Epidermal melanocyte (primary cell): ENCODE data around the gene OR8J3.
"Not testable (repeated sequence)": the region's sequence is repeated elsewhere in the genome, so short reads cannot be mapped to it uniquely, and the experiment has no call there.

Source experiments
- DNase-seq: peaks from one replicate; pipeline ENCODE4 v3.0.0; 2011; ENCODE audit warnings: low spot score; ENCODE audit not compliant: insufficient read length

OR8J3 gene

DNA sequence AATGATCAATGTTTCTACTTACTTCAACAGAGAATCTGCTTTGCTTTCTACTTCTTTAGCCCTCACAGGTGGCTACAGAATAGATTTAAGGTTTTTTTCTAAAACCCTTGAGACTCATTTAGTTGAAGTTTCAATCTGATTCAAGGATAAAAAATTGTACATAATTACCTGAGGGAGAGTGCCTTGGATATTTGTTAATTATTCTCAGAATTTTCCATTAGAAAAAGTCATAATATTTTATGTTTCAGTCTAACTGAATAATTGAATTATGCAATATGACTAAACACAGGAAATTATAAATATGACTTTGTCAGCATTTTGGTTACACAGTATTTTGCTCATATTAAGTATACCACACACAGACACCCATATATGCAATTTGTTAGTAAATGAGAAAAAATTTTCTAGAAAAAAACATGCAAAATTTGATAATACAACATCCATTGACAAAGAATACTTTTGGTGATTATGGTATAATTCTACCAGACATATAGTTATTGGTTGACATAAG lies at the start of gene OR8J3:
Gene OR8J3 (minus strand): TSS at position 51 of the 511 bp plus-strand sequence. CDS start 2,483 bp downstream, outside the sequence.
- no peak for DNase-seq

GRCh38 chr11:56188602-56189001 lies 48.6 kb upstream of the OR8J3 start:
- DNase-seq = no peak

GRCh38 chr11:56183459-56183858 lies 43.5 kb upstream of the OR8J3 start:
- no peak for DNase-seq

DNA sequence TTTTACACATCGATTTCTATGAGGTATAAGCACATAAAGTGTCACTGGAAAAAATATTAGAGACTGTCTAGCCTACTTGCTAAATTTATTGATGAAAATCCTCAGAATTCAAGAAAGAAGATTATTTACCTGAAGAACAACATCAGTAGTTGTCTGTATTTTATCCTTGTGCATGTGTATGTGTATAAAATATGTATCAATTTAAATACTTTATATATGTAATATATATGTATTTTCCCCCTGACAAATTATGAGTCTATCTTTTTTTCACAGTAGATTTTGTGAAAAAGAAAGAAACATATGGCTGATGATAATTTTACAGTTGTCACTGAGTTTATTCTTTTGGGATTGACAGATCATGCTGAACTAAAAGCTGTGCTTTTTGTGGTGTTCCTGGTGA lies 36.3 kb upstream of the OR8J3 start, which contains the start of gene OR5J2:
Gene OR5J2 (plus strand): TSS at position 301 of the 400 bp plus-strand sequence. CDS start 0 bp downstream, at position 301.
- no peak for DNase-seq

- no peak for DNase-seq
Observed at GRCh38 chr11:56172256-56172830, 32.3 kb upstream of the OR8J3 start.

GRCh38 chr11:56163804-56164203 lies 23.8 kb upstream of the OR8J3 start:
- DNase-seq = no peak

GRCh38 chr11:56160217-56160616 lies 20.2 kb upstream of the OR8J3 start, which contains the start of gene OR8K5:
OR8K5 (minus strand) TSS chr11:56160317; CDS start chr11:56160317, 0 bp downstream.
- no peak for DNase-seq

DNA sequence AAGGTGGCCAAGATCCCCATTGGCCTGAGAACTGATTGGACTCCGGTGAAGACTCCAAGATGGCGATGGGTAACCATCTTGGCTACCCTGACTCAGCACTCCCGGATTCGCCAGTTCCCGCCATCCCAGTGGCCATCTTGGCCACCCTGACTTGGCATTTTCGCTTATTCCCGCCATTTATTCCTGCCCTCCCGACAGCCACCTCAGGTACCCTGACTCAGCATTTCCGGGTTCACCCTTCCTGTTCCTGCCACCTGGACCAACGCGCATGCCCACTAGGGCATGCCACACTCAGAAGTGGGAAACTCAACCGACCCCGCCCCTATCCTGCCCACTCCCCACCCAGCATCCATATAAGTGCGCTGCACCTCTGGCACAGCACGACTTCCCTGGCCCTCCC lies 12.3 kb upstream of the OR8J3 start:
- no peak for DNase-seq

- no peak for DNase-seq
Observed at GRCh38 chr11:56151376-56151775, 11.4 kb upstream of the OR8J3 start.

DNA sequence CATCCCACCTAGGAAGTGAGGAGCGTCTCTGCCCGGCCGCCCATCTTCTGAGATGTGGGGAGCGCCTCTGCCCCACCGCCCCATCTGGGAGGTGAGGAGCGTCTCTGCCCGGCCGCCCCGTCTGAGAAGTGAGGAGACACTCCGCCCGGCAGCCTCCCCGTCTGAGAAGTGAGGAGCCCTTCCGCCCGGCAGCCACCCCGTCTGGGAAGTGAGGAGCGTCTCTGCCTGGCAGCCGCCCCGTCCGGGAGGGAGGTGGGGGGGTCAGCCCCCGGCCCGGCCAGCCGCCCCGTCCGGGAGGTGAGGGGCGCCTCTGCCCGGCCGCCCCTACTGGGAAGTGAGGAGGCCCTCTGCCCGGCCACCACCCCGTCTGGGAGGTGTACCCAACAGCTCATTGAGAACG lies 3.7 kb upstream of the OR8J3 start:
- DNase-seq = not testable (repeated sequence)

DNA sequence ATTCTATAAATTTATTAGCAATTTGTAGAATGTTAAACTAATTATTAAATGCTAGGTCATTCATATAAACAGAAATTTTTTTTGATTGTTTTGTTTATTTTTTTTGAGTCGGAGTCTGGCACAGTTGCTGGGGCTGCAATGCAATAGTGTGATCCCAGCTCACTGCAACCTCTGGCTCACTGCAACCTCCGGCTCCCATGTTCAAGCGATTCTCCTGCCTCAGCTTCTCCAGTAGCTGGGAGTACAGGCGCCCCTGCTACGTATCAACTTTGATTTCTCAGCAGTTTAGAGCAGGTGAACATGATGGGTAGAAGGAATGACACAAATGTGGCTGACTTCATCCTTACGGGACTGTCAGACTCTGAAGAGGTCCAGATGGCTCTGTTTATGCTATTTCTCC lies 17.9 kb downstream of the OR8J3 start, which contains the start of gene OR8H3:
Gene OR8H3 (plus strand): TSS at position 301 of the 400 bp plus-strand sequence. CDS start 0 bp downstream, at position 301.
- no peak for DNase-seq

DNA sequence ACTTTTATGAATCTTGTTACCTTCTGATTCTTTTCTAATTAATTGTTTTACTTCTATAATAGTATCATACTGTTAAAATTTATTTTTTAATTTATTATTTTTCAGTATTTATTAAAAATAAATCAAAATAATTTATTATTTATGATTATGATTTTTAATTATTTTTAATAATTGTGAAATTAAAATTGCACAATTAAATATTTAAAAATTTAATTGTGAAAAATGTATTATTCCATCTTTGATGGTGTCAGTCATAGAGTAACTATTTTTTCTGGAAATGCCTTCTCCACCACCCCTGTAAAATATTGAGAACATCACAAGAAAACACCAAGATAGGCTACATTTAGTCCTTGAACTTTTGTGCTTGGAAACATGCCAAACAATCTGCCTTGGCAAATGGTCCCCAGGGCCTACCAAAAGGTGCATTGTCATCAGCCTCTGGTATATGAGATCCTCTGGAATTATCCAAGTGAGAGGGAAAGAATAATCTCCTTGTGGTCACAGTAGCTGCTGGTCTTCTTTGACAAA lies 36.7 kb downstream of the OR8J3 start, which contains the start of gene OR8H2:
Gene OR8H2 (plus strand): TSS at position 478 of the 528 bp plus-strand sequence. CDS start 1,356 bp downstream, outside the sequence.
- DNase-seq = no peak

DNA sequence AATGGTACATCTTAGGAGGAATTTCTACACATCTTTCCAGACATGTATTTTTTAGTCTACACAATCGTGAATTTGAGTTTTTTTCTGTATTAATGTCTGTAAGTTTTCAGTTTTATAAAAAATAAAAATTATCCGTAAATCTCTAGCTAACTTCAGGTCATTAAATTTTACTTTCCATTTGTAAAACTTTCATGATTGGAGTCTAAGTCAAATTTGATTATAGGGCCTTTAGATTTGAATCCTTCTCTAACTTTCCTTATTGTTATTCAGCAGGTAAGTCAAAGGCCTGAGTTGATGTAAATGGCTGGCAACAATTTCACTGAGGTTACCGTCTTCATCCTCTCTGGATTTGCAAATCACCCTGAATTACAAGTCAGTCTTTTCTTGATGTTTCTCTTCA lies 47.0 kb downstream of the OR8J3 start, which contains the start of gene OR8I2:
Gene OR8I2 (plus strand): TSS at position 301 of the 400 bp plus-strand sequence. CDS start 0 bp downstream, at position 301.
- DNase-seq = no peak

DNA sequence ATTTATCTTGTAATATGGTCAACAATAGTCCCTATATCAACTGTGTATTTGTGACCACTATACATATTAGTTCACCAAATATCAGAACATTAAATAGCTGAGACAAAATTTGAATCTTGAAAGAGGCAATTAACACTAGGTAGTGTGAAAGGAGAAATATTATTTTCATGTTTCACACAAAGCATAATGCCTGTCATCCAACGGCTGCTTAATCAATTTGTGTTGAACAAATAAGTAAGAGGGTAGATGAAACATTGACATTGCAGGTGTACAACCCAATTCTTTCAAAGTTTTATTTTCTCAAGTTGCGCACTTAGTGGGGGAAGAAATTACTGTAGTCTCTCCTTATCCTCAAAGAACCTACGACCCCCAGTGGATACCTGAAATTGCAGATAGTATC lies 50.3 kb downstream of the OR8J3 start:
- no peak for DNase-seq
